NB4 (cell line): ENCODE results near the gene RNU7-1.

Experiments used
- DNase-seq: peaks from one replicate; pipeline ENCODE4 v3.0.0; 2010; ENCODE audit warnings: low read depth
- H3K4me3 ChIP-seq: one replicate; pipeline ENCODE4 v1.5.1; 2011; ENCODE audit warnings: mild to moderate bottlenecking, low read depth, low read length, moderate library complexity
- CTCF ChIP-seq: IDR thresholded peaks from one replicate; pipeline ENCODE4 v1.5.1; 2012; ENCODE audit warnings: low read depth, low read length
- MAX ChIP-seq: IDR thresholded peaks from 2 replicates; pipeline ENCODE4 v1.6.1; 2011; ENCODE audit warnings: low read depth, low read length
- MYC ChIP-seq: IDR thresholded peaks from 2 replicates; pipeline ENCODE4 v1.6.1; 2011; ENCODE audit warnings: low read depth, low read length
- POLR2A ChIP-seq: IDR thresholded peaks from 2 replicates; pipeline ENCODE4 v1.6.1; 2011; ENCODE audit warnings: mild to moderate bottlenecking; ENCODE audit not compliant: insufficient read length; ENCODE audit errors: extremely low read depth

RNU7-1 gene

GRCh38 chr12:6943722-6944380, at the start of gene RNU7-1, which contains the start of gene C12orf57:
Gene RNU7-1 (plus strand): TSS chr12:6943816.
Gene C12orf57 (plus strand): TSS chr12:6944022. CDS start chr12:6944122, 100 bp downstream.
- H3K4me3 ChIP-seq, result peak within 1 kb of the TSS; percentile 75
- DNase-seq, result peak; percentile 97
- no peak for TF ChIP-seq CTCF
- TF ChIP-seq MAX, result peak; percentile 18; the same call in 1 of the 2 replicates
- TF ChIP-seq POLR2A, result peak; percentile 100
- TF ChIP-seq MYC, result no peak

- H3K4me3 ChIP-seq, result no peak overlapping the region
- no peak for DNase-seq
- TF ChIP-seq MAX, result no peak
- no peak for TF ChIP-seq CTCF
- TF ChIP-seq POLR2A, result no peak
- no peak for TF ChIP-seq MYC
Observed at GRCh38 chr12:6894321-6894720, 49.3 kb upstream of the RNU7-1 start.

- DNase-seq, result no peak
- no peak overlapping the region for H3K4me3 ChIP-seq
- no peak for TF ChIP-seq POLR2A
- TF ChIP-seq CTCF, result no peak
- no peak for TF ChIP-seq MAX
- no peak for TF ChIP-seq MYC
Observed at GRCh38 chr12:6896846-6897435, 46.7 kb upstream of the RNU7-1 start.

GRCh38 chr12:6899427-6899826, 44.2 kb upstream of the RNU7-1 start:
- DNase-seq, result no peak
- no peak for TF ChIP-seq POLR2A
- H3K4me3 ChIP-seq, result no peak overlapping the region

- H3K4me3 ChIP-seq, result no peak overlapping the region
- DNase-seq, result peak; percentile 24
- TF ChIP-seq POLR2A (no peak), CTCF (no peak), MYC (no peak), MAX (no peak)
Observed at GRCh38 chr12:6899837-6900519, 43.6 kb upstream of the RNU7-1 start.

GRCh38 chr12:6902448-6902847, 41.2 kb upstream of the RNU7-1 start:
- DNase-seq, result no peak
- TF ChIP-seq MAX, result no peak
- TF ChIP-seq POLR2A, result no peak
- no peak for TF ChIP-seq CTCF
- no peak for TF ChIP-seq MYC
- H3K4me3 ChIP-seq, result no peak overlapping the region
